ENCODE data around the gene LHFPL2.

LHFPL2 gene

GRCh38 chr5:78536661-78537196 lies 111.8 kb downstream of the LHFPL2 start:
- no peak for TF ChIP-seq POLR2AphosphoS5 (IDR thresholded peaks at IDR 0.05; ENCODE audit: low read depth, low read length)
- TF ChIP-seq REST (IDR thresholded peaks at IDR 0.05; ENCODE audit: insufficient read depth in 1 of 2, low read depth in 2 of 2, low read length in 2 of 2) = no peak
- TF ChIP-seq SIN3A (IDR thresholded peaks at IDR 0.05; ENCODE audit: borderline replicate concordance, insufficient read depth, low read length) = no peak
- TF ChIP-seq FOXP2 (optimal IDR thresholded peaks at IDR 0.05; ENCODE audit: borderline replicate concordance, extremely low read depth, extremely low read length, insufficient read depth) = no peak
- TF ChIP-seq TAF1 (IDR thresholded peaks at IDR 0.05; ENCODE audit: borderline replicate concordance, insufficient read depth, low read length) = no peak

DNA sequence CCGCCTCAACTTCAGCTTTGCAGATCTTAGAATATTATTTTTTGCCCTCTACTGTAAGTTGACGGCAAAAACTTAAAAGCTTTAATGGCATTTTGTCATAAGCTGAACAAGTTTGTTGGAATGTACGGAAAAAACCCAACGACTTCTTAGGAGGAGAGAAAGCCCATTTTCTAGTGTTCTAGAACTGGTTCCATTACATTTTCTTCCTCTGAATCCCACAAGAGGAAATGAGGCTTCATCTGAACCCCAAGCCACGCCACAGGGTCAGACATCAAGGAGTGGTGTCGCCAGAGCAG lies 113.7 kb downstream of the LHFPL2 start:
- no peak for TF ChIP-seq TAF1 (IDR thresholded peaks at IDR 0.05; ENCODE audit: borderline replicate concordance, insufficient read depth, low read length)
- no peak for TF ChIP-seq POLR2AphosphoS5 (IDR thresholded peaks at IDR 0.05; ENCODE audit: low read depth, low read length)
- TF ChIP-seq SIN3A (IDR thresholded peaks at IDR 0.05; ENCODE audit: borderline replicate concordance, insufficient read depth, low read length) = no peak
- no peak for TF ChIP-seq FOXP2 (optimal IDR thresholded peaks at IDR 0.05; ENCODE audit: borderline replicate concordance, extremely low read depth, extremely low read length, insufficient read depth)
- TF ChIP-seq REST (IDR thresholded peaks at IDR 0.05; ENCODE audit: insufficient read depth in 1 of 2, low read depth in 2 of 2, low read length in 2 of 2) = no peak

DNA sequence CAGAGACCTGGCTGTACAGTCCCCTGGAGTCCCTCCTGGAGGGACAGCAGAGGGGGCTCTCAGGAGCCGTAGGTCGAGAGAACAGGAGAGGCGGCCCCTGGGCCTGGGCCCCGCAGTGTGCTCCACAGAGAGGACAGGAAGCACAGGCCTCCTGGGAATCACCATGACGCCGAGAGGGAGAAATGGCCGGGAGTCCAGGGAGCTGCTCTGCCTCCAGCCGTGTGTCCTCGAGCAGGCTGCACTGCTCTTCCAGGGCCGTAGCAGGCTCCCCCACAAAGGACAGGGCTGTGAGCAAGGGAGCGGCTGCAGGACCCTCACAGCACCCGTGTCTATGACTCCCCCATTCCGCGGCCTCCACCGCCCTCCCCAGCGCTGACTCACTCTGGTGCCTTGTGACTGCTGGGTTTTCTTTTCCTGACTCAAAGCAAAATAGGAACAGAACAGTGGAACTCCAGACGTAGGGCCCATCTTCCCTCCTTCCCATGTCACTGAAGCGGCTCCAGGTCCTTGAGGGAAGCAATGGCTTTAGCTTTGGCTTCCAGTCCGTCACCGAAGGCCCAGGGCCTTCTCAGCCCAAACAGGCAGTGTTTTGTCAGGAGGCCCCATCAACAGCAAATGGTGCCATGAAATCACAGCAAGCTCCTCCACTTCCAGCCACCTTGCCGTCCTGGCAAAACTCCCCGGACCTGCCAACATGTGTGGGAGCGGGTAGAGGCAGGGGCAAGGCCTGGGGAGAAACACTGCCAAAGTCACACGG lies 114.2 kb downstream of the LHFPL2 start:
- TF ChIP-seq SIN3A (IDR thresholded peaks at IDR 0.05; ENCODE audit: borderline replicate concordance, insufficient read depth, low read length) = no peak
- TF ChIP-seq POLR2AphosphoS5 (IDR thresholded peaks at IDR 0.05; ENCODE audit: low read depth, low read length) = no peak
- TF ChIP-seq TAF1 (IDR thresholded peaks at IDR 0.05; ENCODE audit: borderline replicate concordance, insufficient read depth, low read length) = no peak
- no peak for TF ChIP-seq FOXP2 (optimal IDR thresholded peaks at IDR 0.05; ENCODE audit: borderline replicate concordance, extremely low read depth, extremely low read length, insufficient read depth)
- TF ChIP-seq REST (IDR thresholded peaks at IDR 0.05; ENCODE audit: insufficient read depth in 1 of 2, low read depth in 2 of 2, low read length in 2 of 2) = no peak

GRCh38 chr5:78533356-78533755 lies 115.2 kb downstream of the LHFPL2 start:
- no peak for TF ChIP-seq FOXP2 (optimal IDR thresholded peaks at IDR 0.05; ENCODE audit: borderline replicate concordance, extremely low read depth, extremely low read length, insufficient read depth)
- TF ChIP-seq SIN3A (IDR thresholded peaks at IDR 0.05; ENCODE audit: borderline replicate concordance, insufficient read depth, low read length) = no peak
- no peak for TF ChIP-seq REST (IDR thresholded peaks at IDR 0.05; ENCODE audit: insufficient read depth in 1 of 2, low read depth in 2 of 2, low read length in 2 of 2)
- TF ChIP-seq POLR2AphosphoS5 (IDR thresholded peaks at IDR 0.05; ENCODE audit: low read depth, low read length) = no peak
- no peak for TF ChIP-seq TAF1 (IDR thresholded peaks at IDR 0.05; ENCODE audit: borderline replicate concordance, insufficient read depth, low read length)

Measured in PFSK-1 (cell line).